Endothelial cell (in vitro differentiated cells): Measurements from ENCODE around the gene ZNF385B. TPM values are rescaled to one million over a fixed set of nuclear protein-coding genes. Genes with fewer than 3 reads are reported as not detected.

ENCODE experiments used
- DNase-seq: peaks from one replicate; pipeline ENCODE4 v3.0.0; 2021; ENCODE audit warnings: low spot score
- H3K27ac Mint-ChIP-seq: one replicate; pipeline ENCODE4 v1.8.0; 2021; ENCODE audit warnings: mixed read lengths, inconsistent platforms; ENCODE audit not compliant: unreplicated experiment
- H3K27me3 Mint-ChIP-seq: one replicate; pipeline ENCODE4 v1.8.0; 2021; ENCODE audit warnings: mild to moderate bottlenecking, moderate library complexity, mixed read lengths, inconsistent platforms; ENCODE audit not compliant: unreplicated experiment
- H3K36me3 Mint-ChIP-seq: one replicate; pipeline ENCODE4 v1.8.0; 2021; ENCODE audit warnings: mild to moderate bottlenecking, low read depth, mixed read lengths, inconsistent platforms; ENCODE audit not compliant: unreplicated experiment
- H3K4me1 Mint-ChIP-seq: one replicate; pipeline ENCODE4 v1.8.0; 2021; ENCODE audit warnings: mild to moderate bottlenecking, mixed read lengths, inconsistent platforms; ENCODE audit not compliant: unreplicated experiment
- H3K4me3 Mint-ChIP-seq: one replicate; pipeline ENCODE4 v1.8.0; 2021; ENCODE audit warnings: mild to moderate bottlenecking, mixed read lengths, inconsistent platforms; ENCODE audit not compliant: unreplicated experiment
- H3K9me3 Mint-ChIP-seq: one replicate; pipeline ENCODE4 v1.8.0; 2021; ENCODE audit warnings: mixed read lengths, inconsistent platforms; ENCODE audit not compliant: unreplicated experiment
- CTCF ChIP-seq: fragments of 200-600 bp; sonication (generic); IDR thresholded peaks from one replicate; pipeline ENCODE4 v1.5.0; 2021; ENCODE audit warnings: antibody characterized with exemption; ENCODE audit not compliant: unreplicated experiment
- total RNA-seq: library from RNA; stranded (reverse); fragmentation: NEBNext Ultra II Directional; extraction: Animal tissue kit (Norgen Biotek cat#: 25700); gene quantifications from one replicate; pipeline ENCODE4 v1.2.1, GENCODE V29; 2021; ENCODE audit not compliant: unreplicated experiment

The ZNF385B gene
- total RNA-seq, 1 donor from 2014 or later = 0.49 TPM

- DNase-seq = no peak
- no peaks in the 10 kb centered on the region for H3K36me3 Mint-ChIP-seq
Observed at GRCh38 chr2:179745635-179746256, 115.7 kb downstream of the ZNF385B start.

GRCh38 chr2:179744401-179744800 is 117.0 kb downstream of the ZNF385B start:
- H3K9me3 Mint-ChIP-seq = no peaks in the 10 kb centered on the region
- no peak overlapping the region for H3K27ac Mint-ChIP-seq
- no peaks in the 10 kb centered on the region for H3K36me3 Mint-ChIP-seq
- H3K4me3 Mint-ChIP-seq = no peak overlapping the region
- no peaks in the 10 kb centered on the region for H3K27me3 Mint-ChIP-seq
- TF ChIP-seq CTCF = no peak
- H3K4me1 Mint-ChIP-seq = no peaks in the 10 kb centered on the region
- DNase-seq = no peak

More at GRCh38 chr2:179745635-179746256, 115.7 kb downstream of the ZNF385B start:
- H3K27ac Mint-ChIP-seq = no peak overlapping the region
- H3K27me3 Mint-ChIP-seq = no peaks in the 10 kb centered on the region
- no peaks in the 10 kb centered on the region for H3K4me1 Mint-ChIP-seq
- H3K9me3 Mint-ChIP-seq = no peaks in the 10 kb centered on the region
- H3K4me3 Mint-ChIP-seq = no peak overlapping the region
- no peak for TF ChIP-seq CTCF

GRCh38 chr2:179741317-179741716 is 120.1 kb downstream of the ZNF385B start:
- Mint-ChIP-seq H3K9me3 (no peaks in the 10 kb centered on the region), H3K4me1 (no peaks in the 10 kb centered on the region), H3K36me3 (no peaks in the 10 kb centered on the region), H3K4me3 (no peak overlapping the region), H3K27me3 (no peaks in the 10 kb centered on the region), H3K27ac (no peak overlapping the region)
- no peak for TF ChIP-seq CTCF
- no peak for DNase-seq

GRCh38 chr2:179729966-179730365 is 131.4 kb downstream of the ZNF385B start:
- no peak overlapping the region for H3K27ac Mint-ChIP-seq
- H3K36me3 Mint-ChIP-seq = no peaks in the 10 kb centered on the region
- DNase-seq = no peak
- H3K4me3 Mint-ChIP-seq = no peak overlapping the region
- TF ChIP-seq CTCF = no peak
- no peaks in the 10 kb centered on the region for H3K9me3 Mint-ChIP-seq
- H3K27me3 Mint-ChIP-seq = no peaks in the 10 kb centered on the region
- H3K4me1 Mint-ChIP-seq = no peaks in the 10 kb centered on the region

- Mint-ChIP-seq H3K4me1 (no peaks in the 10 kb centered on the region), H3K4me3 (no peak overlapping the region), H3K27ac (no peak overlapping the region), H3K27me3 (no peaks in the 10 kb centered on the region), H3K36me3 (no peaks in the 10 kb centered on the region), H3K9me3 (no peaks in the 10 kb centered on the region)
- TF ChIP-seq CTCF = no peak
- no peak for DNase-seq
Observed at GRCh38 chr2:179726461-179727180, 134.8 kb downstream of the ZNF385B start.
